Kidney tubule cell (primary cell): ENCODE measurements around the gene KCNJ2.
A peak's percentile ranks its signal among the peaks of the same experiment; 100 is the strongest.

Experiments
- DNase-seq: peaks from one replicate; pipeline ENCODE4 v3.0.0-alpha.2; 2018; ENCODE audit warnings: low spot score

Gene KCNJ2

DNA sequence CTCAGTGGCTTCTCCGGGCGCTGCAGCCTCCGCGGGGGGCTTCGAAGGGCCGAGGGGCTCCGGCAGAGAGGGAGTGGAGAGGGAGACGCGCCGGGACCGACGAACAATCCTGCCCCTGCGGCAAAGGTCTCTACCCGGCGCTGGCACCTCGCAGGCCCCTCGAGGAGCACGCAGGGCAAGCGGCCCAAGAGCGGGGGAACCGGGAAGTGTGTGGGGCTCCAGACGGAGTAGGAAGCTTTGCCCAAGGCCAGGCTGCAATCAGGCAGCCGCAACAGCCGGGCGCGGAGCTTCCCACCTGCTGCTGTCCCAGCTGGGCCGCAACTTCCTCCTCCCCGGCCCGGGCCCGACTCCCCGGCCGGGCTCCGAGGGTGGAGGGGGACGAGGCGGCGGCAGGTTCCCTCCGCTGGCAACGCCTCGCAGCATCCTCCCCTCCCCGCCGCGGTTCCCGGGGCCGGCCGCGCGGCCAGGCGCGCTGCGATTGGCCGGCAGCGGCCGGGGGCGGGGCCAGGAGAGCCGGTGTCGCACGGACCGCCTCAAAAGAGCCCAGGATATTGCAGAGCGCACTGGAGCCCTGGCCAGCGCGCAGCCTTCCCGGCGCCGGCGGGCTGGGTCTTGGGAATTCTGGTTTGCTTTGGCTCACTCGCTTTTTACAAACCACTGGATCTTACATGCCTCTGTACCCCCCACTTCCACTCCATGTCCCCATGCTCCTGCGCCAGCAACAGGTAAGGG lies at the start of gene KCNJ2:
Gene KCNJ2, plus strand, starts transcription at position 556 of the 732 bp plus-strand sequence. CDS start 5,508 bp downstream, outside the sequence.
- DNase-seq, result peak; percentile 91

GRCh38 chr17:70119545-70119944 lies 49.8 kb upstream of the KCNJ2 start:
- DNase-seq, result no peak

DNA sequence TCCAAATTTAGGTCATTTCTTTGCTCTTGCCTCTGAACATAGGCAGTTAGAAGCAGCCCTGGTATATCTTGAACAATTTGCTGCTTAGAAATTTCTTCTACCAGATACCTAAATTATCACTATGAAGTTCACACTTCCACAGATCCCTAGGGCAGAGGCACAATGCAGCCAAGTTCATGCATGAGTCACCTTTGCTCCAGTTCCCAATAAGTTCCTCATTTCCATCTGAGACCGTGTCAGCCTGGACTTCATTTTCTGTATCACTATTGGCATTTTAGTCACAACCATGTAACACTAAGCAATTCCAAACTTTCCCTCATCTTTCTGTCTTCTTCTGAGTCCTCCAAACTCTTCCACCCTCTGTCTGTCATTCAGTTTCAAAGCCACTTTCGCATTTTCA lies 49.3 kb upstream of the KCNJ2 start:
- peak; percentile 26 for DNase-seq

DNA sequence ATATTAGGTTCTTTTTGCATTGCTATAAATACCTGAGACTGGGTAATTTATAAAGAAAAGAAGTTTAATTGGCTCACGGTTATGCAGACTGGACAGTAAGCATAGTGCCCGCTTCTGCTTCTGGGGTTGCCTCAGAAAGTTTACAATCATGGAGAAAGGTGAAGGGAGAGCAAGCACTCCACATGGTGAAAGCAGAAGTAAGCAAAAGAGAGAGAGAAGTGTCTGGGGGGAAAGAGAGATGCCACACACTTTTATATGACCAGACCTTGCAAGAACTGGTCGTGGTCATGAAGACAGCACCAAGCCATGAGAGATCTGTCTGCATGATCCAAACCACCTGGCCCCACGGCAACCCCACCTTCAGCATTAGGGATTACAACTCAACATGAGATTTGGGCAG lies 48.9 kb upstream of the KCNJ2 start:
- DNase-seq, result no peak

GRCh38 chr17:70121126-70121525 lies 48.2 kb upstream of the KCNJ2 start:
- DNase-seq, result no peak

DNA sequence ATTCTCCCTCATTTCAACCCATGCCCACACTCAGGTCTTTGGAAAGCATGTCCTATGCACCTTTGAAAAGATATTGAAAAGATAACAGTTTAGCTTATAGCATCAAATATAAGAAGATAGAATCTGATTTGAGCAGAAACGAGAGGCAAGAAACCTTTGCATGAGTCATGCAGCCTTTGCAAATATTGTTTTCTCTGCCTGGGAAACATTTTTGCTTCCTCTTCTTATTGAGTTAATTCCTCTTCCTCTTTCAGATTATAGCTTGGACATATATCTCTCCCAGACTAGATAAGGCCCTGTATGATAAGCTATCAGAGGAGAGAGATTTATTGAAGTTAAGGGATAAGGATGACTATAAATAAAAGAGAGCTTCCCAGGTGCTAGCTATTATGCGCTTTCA lies 46.1 kb upstream of the KCNJ2 start:
- DNase-seq, result no peak

- no peak for DNase-seq
Measured at GRCh38 chr17:70124723-70125122, 44.6 kb upstream of the KCNJ2 start.

GRCh38 chr17:70127221-70127873 lies 42.0 kb upstream of the KCNJ2 start:
- no peak for DNase-seq

DNA sequence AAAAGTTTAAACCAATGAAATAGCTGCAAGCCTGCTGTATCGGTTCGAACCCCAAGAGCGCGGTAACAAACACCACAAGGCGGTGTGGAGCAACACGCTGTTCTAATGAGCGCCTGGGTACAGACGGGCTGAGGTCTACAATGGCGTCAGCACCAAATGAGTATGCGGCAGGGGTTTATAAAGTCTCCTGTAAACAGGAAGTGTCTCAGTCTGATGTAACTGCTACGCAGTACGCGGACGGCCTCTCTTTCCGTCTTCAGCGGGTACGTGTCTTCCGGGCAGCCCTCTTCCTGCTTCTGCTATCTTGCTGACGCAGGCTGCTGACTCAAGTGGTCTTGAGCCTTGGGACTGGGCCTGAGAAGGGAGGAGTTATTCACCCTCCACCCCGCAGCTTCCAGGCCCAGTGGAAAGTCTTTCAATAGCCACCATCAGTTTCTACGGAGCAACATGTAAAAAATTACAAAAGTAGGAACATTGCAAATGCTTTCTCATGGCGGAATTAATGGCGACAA lies 40.5 kb upstream of the KCNJ2 start:
- no peak for DNase-seq

- no peak for DNase-seq
Measured at GRCh38 chr17:70130289-70130688, 39.0 kb upstream of the KCNJ2 start.

- no peak for DNase-seq
Measured at GRCh38 chr17:70132505-70132904, 36.8 kb upstream of the KCNJ2 start.

- no peak for DNase-seq
Measured at GRCh38 chr17:70134042-70134441, 35.3 kb upstream of the KCNJ2 start.

GRCh38 chr17:70134777-70135176 lies 34.6 kb upstream of the KCNJ2 start:
- no peak for DNase-seq

DNA sequence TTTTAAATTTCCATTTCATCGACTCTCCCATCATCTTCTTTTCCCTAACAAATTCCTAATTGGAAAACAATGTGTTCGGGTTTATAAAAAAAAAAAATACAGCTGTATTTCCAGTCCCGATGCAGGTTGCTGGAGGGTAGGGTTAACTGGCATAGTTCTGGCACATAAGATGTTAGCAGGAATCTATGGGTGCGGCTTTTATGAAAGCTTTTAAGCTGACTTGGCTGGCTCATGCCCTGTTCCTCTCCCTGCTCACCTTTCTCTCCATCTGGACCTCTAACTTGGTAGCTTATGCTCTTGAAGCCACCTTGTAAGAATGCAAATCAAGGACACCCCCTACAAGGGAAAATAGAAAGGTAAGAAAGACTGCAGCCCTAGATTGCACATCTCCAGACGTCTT lies 33.2 kb upstream of the KCNJ2 start:
- no peak for DNase-seq

- DNase-seq, result peak; percentile 86
Measured at GRCh38 chr17:70137451-70138230, 31.7 kb upstream of the KCNJ2 start.

DNA sequence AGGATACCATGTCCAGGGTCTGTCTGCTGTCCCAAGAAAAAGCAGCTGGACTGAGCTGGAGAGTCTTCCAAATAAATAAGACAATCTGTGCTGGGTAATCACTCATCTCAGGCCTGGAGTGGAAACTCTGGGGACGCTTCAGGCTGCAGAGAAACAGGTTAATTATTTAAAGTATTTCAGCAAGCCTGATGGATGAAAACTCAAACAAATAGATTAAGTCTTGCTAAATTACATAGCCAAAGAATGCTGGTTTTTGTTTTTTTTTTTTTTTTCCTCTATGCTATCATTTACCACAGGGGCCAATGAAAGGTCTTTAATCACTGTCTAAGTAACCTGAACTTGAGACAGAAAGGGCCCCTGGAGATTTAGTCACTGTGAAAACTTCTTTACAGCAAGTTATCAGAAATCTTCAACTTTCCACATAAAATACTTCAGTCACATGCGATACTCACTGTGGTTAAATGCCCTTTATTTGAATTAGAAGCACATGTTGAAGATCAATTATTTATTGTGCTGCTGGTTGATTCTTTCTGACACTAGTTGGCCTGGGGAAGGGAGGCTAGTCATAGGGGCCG lies 31.0 kb upstream of the KCNJ2 start:
- peak; percentile 64 for DNase-seq

- DNase-seq, result no peak
Measured at GRCh38 chr17:70139449-70139993, 29.8 kb upstream of the KCNJ2 start.

GRCh38 chr17:70144260-70144846 lies 25.0 kb upstream of the KCNJ2 start:
- peak; percentile 43 for DNase-seq

- no peak for DNase-seq
Measured at GRCh38 chr17:70153210-70153609, 16.1 kb upstream of the KCNJ2 start.

DNA sequence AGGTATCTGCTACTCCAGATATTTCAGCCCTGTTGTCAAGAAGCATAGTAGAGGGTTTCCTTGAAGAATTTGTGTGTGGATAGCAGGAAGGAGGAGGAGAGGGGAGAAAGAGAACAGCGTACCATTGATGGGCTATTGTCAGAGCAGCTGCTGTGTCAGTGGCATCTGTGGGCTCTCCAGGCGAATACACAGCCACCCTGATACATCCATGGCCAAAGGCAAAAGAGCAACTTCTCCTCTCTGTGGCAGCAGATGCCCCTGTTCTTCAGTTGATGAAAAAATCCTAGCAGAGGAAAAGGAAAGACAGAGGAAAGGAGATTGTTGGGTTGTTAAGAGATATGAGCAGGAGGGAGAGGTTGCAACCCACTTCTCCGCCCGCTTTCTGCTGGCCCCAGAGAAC lies 12.2 kb upstream of the KCNJ2 start:
- DNase-seq, result no peak

- no peak for DNase-seq
Measured at GRCh38 chr17:70158180-70158579, 11.2 kb upstream of the KCNJ2 start.

- DNase-seq, result no peak
Measured at GRCh38 chr17:70158591-70158990, 10.7 kb upstream of the KCNJ2 start.
